Naive thymus-derived CD4-positive, alpha-beta T cell (primary cell): ENCODE results near the gene THBS2. TPM values are rescaled to one million over a fixed set of nuclear protein-coding genes. Genes with fewer than 3 reads are reported as not detected.

Experiments
- ATAC-seq: fragments of 150-1000 bp; cut with Tn5 transposase; 2 replicates; pipeline ENCODE4 v1.10.0; 2021; ENCODE audit warnings: mild to moderate bottlenecking, moderate library complexity
- CTCF ChIA-PET: fragments of 350-600 bp; sonication (Branson Sonifier 250); formaldehyde crosslinking; loops from one replicate; lab custom pipeline; 2021; ENCODE audit warnings: antibody characterized with exemption; lab: Charles Lee
- POLR2A ChIA-PET: fragments of 350-600 bp; sonication (Branson Sonifier 250); formaldehyde crosslinking; loops from one replicate; lab custom pipeline; 2021; ENCODE audit warnings: antibody characterized with exemption, inconsistent platforms; lab: Charles Lee
- DNase-seq, 9 donors: peaks; one replicate each; pipeline versions ENCODE4 v3.0.0 to v3.0.0-alpha.2; 2020 to 2022; ENCODE audit warnings: mixed read lengths in 1 of 9
- H3K27ac ChIP-seq: one replicate; pipeline ENCODE4 v1.7.0; 2013; ENCODE audit warnings: mild to moderate bottlenecking, low read depth, low read length, moderate library complexity
- H3K27me3 ChIP-seq, 2 donors: one replicate each; pipeline ENCODE4 v1.7.0; 2013; ENCODE audit warnings: low read length in 2 of 2, mild to moderate bottlenecking in 2 of 2, moderate library complexity in 2 of 2; ENCODE audit not compliant: control insufficient read depth in 2 of 2, insufficient read depth in 2 of 2
- H3K36me3 ChIP-seq, 3 experiments: 1 replicate in 2 of 3; 2 replicates in 1 of 3; pipeline ENCODE4 v1.7.0; 2013; ENCODE audit warnings: low read length in 3 of 3, mild to moderate bottlenecking in 3 of 3, moderate library complexity in 1 of 3; ENCODE audit not compliant: insufficient read depth in 3 of 3, control insufficient read depth in 2 of 3
- H3K4me1 ChIP-seq, 2 donors: one replicate each; pipeline ENCODE4 v1.7.0; 2013; ENCODE audit warnings: low read length in 2 of 2, mild to moderate bottlenecking in 2 of 2, moderate library complexity in 1 of 2; ENCODE audit not compliant: control insufficient read depth in 2 of 2, insufficient read depth in 2 of 2
- H3K4me3 ChIP-seq: 2 replicates; pipeline ENCODE4 v1.7.0; 2013; ENCODE audit warnings: mild to moderate bottlenecking, low read length
- H3K9me3 ChIP-seq, 3 experiments: 1 replicate in 2 of 3; 2 replicates in 1 of 3; pipeline ENCODE4 v1.7.0; 2013; ENCODE audit warnings: low read length in 3 of 3; ENCODE audit not compliant: control insufficient read depth in 2 of 3
- H3K27ac Mint-ChIP-seq, 9 donors: one replicate each; pipeline ENCODE4 v1.8.0; 2020 to 2022; ENCODE audit warnings: mixed read lengths in 9 of 9, mild to moderate bottlenecking in 8 of 9, moderate library complexity in 5 of 9, inconsistent platforms in 2 of 9
- H3K27me3 Mint-ChIP-seq, 5 donors: one replicate each; pipeline ENCODE4 v1.8.0; 2021 to 2022; ENCODE audit warnings: mixed read lengths in 5 of 5, mild to moderate bottlenecking in 1 of 5
- H3K36me3 Mint-ChIP-seq, 5 donors: one replicate each; pipeline ENCODE4 v1.8.0; 2020 to 2022; ENCODE audit warnings: mixed read lengths in 5 of 5, mild to moderate bottlenecking in 3 of 5, inconsistent platforms in 1 of 5
- H3K4me1 Mint-ChIP-seq, 7 donors: one replicate each; pipeline ENCODE4 v1.8.0; 2020 to 2022; ENCODE audit warnings: mixed read lengths in 7 of 7, mild to moderate bottlenecking in 3 of 7, inconsistent platforms in 1 of 7
- H3K4me3 Mint-ChIP-seq, 10 donors: one replicate each; pipeline ENCODE4 v1.8.0; 2020 to 2022; ENCODE audit warnings: mild to moderate bottlenecking in 10 of 10, mixed read lengths in 10 of 10, moderate library complexity in 6 of 10, inconsistent platforms in 2 of 10
- H3K9me3 Mint-ChIP-seq, 11 donors: one replicate each; pipeline ENCODE4 v1.8.0; 2020 to 2022; ENCODE audit warnings: mixed read lengths in 11 of 11, mild to moderate bottlenecking in 4 of 11, inconsistent platforms in 1 of 11, moderate library complexity in 1 of 11
- intact Hi-C, 2 donors: fragments of 100-400 bp; cut with micrococcal nuclease; formaldehyde crosslinking; loops; one replicate each; pipeline ENCODE4 v1.15.1; 2023
- polyA plus RNA-seq, 2 donors: library from polyadenylated mRNA; unstranded; fragments of 300-500 nt; fragmentation: Illumina TruSeq; gene quantifications; one replicate each; pipeline ENCODE4 v1.2.3, GENCODE V29; 2021
- total RNA-seq, 6 experiments: library from RNA in 5 of 6; stranded (reverse) in 5 of 6; gene quantifications; 1 replicate in 5 of 6; 2 replicates in 1 of 6; pipeline ENCODE4 v1.2.3 and lab custom pipeline; 2021 to 2026

The THBS2 gene
- total and polyA plus RNA-seq, 7 experiments from 2014 or later = 0.08 TPM; not detected in 6

- Histone ChIP-seq H3K4me3 (no peak overlapping the region), H3K36me3 (no peaks in the 10 kb centered on the region), H3K9me3 (no peaks in the 10 kb centered on the region), H3K4me1 (no peaks in the 10 kb centered on the region), H3K27me3 (no peaks in the 10 kb centered on the region), H3K27ac (no peak overlapping the region)
- Mint-ChIP-seq H3K9me3 (peaks cover 0 to 6% (median under 1%) of the 10 kb centered on the region in 11 donors), H3K27ac (no peak overlapping the region), H3K4me3 (no peak overlapping the region), H3K27me3 (peaks cover 0 to 28% (median 19%) of the 10 kb centered on the region in 5 donors), H3K36me3 (peaks cover 0 to 3% (median 0%) of the 10 kb centered on the region in 5 donors), H3K4me1 (peaks cover 0 to 2% (median 0%) of the 10 kb centered on the region in 7 donors)
- ChIA-PET CTCF (no interaction called here), POLR2A (no interaction called here)
- ATAC-seq = no peak
- intact Hi-C loops = no loop called here
- no peak for DNase-seq
These were observed 28.5 kb downstream of the THBS2 start for GRCh38 chr6:169225131-169225576.

GRCh38 chr6:169224716-169225115 lies 28.9 kb downstream of the THBS2 start:
- Mint-ChIP-seq H3K9me3 (peaks cover 0 to 6% (median 2%) of the 10 kb centered on the region in 11 donors), H3K4me1 (peaks cover 0 to 2% (median 0%) of the 10 kb centered on the region in 7 donors), H3K4me3 (no peak overlapping the region), H3K27ac (peak overlapping the region in 1 of 9 donors; percentile 12), H3K36me3 (peaks cover 0 to 3% (median 0%) of the 10 kb centered on the region in 5 donors), H3K27me3 (peaks cover 0 to 28% (median 16%) of the 10 kb centered on the region in 5 donors)
- no peaks in the 10 kb centered on the region for H3K36me3 ChIP-seq
- no peak for DNase-seq
- H3K4me1 ChIP-seq = no peaks in the 10 kb centered on the region
- no peak overlapping the region for H3K4me3 ChIP-seq
- CTCF ChIA-PET = no interaction called here
- H3K9me3 ChIP-seq = no peaks in the 10 kb centered on the region
- no peak for ATAC-seq
- intact Hi-C loops = no loop called here
- H3K27me3 ChIP-seq = no peaks in the 10 kb centered on the region
- no peak overlapping the region for H3K27ac ChIP-seq
- POLR2A ChIA-PET = no interaction called here

- Mint-ChIP-seq H3K36me3 (peaks cover 0 to 3% (median 0%) of the 10 kb centered on the region in 5 donors), H3K4me1 (peaks cover 0 to 2% (median 0%) of the 10 kb centered on the region in 7 donors), H3K9me3 (peaks cover 0 to 6% (median 2%) of the 10 kb centered on the region in 11 donors), H3K27ac (no peak overlapping the region), H3K27me3 (peaks cover 0 to 28% (median 15%) of the 10 kb centered on the region in 5 donors), H3K4me3 (no peak overlapping the region)
- no peak for ATAC-seq
- no peaks in the 10 kb centered on the region for H3K4me1 ChIP-seq
- no peaks in the 10 kb centered on the region for H3K36me3 ChIP-seq
- H3K4me3 ChIP-seq = no peak overlapping the region
- no peak for DNase-seq
- H3K9me3 ChIP-seq = no peaks in the 10 kb centered on the region
- intact Hi-C loops = no loop called here
- POLR2A ChIA-PET = no interaction called here
- no peak overlapping the region for H3K27ac ChIP-seq
- H3K27me3 ChIP-seq = no peaks in the 10 kb centered on the region
- CTCF ChIA-PET = no interaction called here
These were observed 29.4 kb downstream of the THBS2 start for GRCh38 chr6:169224185-169224695.

- intact Hi-C loops = no loop called here
- Mint-ChIP-seq H3K27ac (no peak overlapping the region), H3K27me3 (peaks cover 0 to 28% (median 12%) of the 10 kb centered on the region in 5 donors), H3K4me1 (peaks cover 0 to 3% (median 0%) of the 10 kb centered on the region in 7 donors), H3K4me3 (no peak overlapping the region), H3K36me3 (peaks cover 0 to 3% (median 0%) of the 10 kb centered on the region in 5 donors), H3K9me3 (peaks cover 0 to 12% (median 2%) of the 10 kb centered on the region in 11 donors)
- DNase-seq (no peak), ATAC-seq (no peak)
- Histone ChIP-seq H3K27ac (no peak overlapping the region), H3K4me1 (no peaks in the 10 kb centered on the region), H3K4me3 (no peak overlapping the region), H3K27me3 (no peaks in the 10 kb centered on the region), H3K36me3 (no peaks in the 10 kb centered on the region), H3K9me3 (no peaks in the 10 kb centered on the region)
- ChIA-PET POLR2A (no interaction called here), CTCF (no interaction called here)
These were observed 30.6 kb downstream of the THBS2 start for GRCh38 chr6:169223006-169223405.

GRCh38 chr6:169222126-169222525 lies 31.5 kb downstream of the THBS2 start:
- intact Hi-C loops = no loop called here
- Histone ChIP-seq H3K9me3 (no peaks in the 10 kb centered on the region), H3K27ac (no peak overlapping the region), H3K4me3 (no peak overlapping the region), H3K4me1 (no peaks in the 10 kb centered on the region), H3K27me3 (no peaks in the 10 kb centered on the region), H3K36me3 (no peaks in the 10 kb centered on the region)
- ChIA-PET POLR2A (no interaction called here), CTCF (no interaction called here)
- Mint-ChIP-seq H3K36me3 (peaks cover 0 to 4% (median 0%) of the 10 kb centered on the region in 5 donors), H3K4me3 (no peak overlapping the region), H3K27ac (no peak overlapping the region), H3K4me1 (peaks cover 0 to 3% (median 0%) of the 10 kb centered on the region in 7 donors), H3K9me3 (peaks cover 0 to 13% (median 2%) of the 10 kb centered on the region in 11 donors), H3K27me3 (peaks cover 0 to 24% (median 11%) of the 10 kb centered on the region in 5 donors)
- DNase-seq (no peak), ATAC-seq (no peak)

- no peak overlapping the region for H3K27ac Mint-ChIP-seq
- H3K9me3 ChIP-seq = no peaks in the 10 kb centered on the region
- H3K36me3 ChIP-seq = no peaks in the 10 kb centered on the region
- H3K4me3 Mint-ChIP-seq = no peak overlapping the region
- intact Hi-C loops = no loop called here
- DNase-seq (no peak), ATAC-seq (no peak)
- H3K27me3 ChIP-seq = no peaks in the 10 kb centered on the region
- peaks cover 0 to 17% (median 8%) of the 10 kb centered on the region in 5 donors for H3K27me3 Mint-ChIP-seq
- POLR2A ChIA-PET = no interaction called here
- no peak overlapping the region for H3K27ac ChIP-seq
- peaks cover 0 to 3% (median 0%) of the 10 kb centered on the region in 7 donors for H3K4me1 Mint-ChIP-seq
- peaks cover 0 to 4% (median 0%) of the 10 kb centered on the region in 5 donors for H3K36me3 Mint-ChIP-seq
- no peak overlapping the region for H3K4me3 ChIP-seq
- H3K9me3 Mint-ChIP-seq = peaks cover 0 to 13% (median 2%) of the 10 kb centered on the region in 11 donors
- CTCF ChIA-PET = no interaction called here
- no peaks in the 10 kb centered on the region for H3K4me1 ChIP-seq
These were observed 32.4 kb downstream of the THBS2 start for GRCh38 chr6:169221264-169221663.
